Mucosa of rectum (tissue), 2 donors: ENCODE data around the gene TAPBPL.

ENCODE experiments used
- H3K27ac ChIP-seq, 2 donors: one replicate each; pipeline ENCODE4 v1.7.0; 2013; ENCODE audit warnings: inconsistent platforms in 2 of 2, low read depth in 2 of 2, low read length in 2 of 2
- H3K27me3 ChIP-seq, 2 donors: one replicate each; pipeline ENCODE4 v1.7.0; 2013; ENCODE audit warnings: low read length in 2 of 2; ENCODE audit not compliant: control insufficient read depth in 2 of 2, insufficient read depth in 2 of 2
- H3K36me3 ChIP-seq, 2 donors: one replicate each; pipeline ENCODE4 v1.7.0; 2013; ENCODE audit warnings: low read length in 2 of 2; ENCODE audit not compliant: control insufficient read depth in 2 of 2, insufficient read depth in 2 of 2
- H3K4me1 ChIP-seq, 2 donors: one replicate each; pipeline ENCODE4 v1.7.0; 2013; ENCODE audit warnings: low read length in 2 of 2, mild to moderate bottlenecking in 1 of 2; ENCODE audit not compliant: control insufficient read depth in 2 of 2, insufficient read depth in 2 of 2
- H3K4me3 ChIP-seq, 2 donors: one replicate each; pipeline ENCODE4 v1.7.0; 2013; ENCODE audit warnings: low read length in 2 of 2
- H3K9ac ChIP-seq, 2 donors: one replicate each; pipeline ENCODE4 v1.7.0; 2013; ENCODE audit warnings: low read length in 2 of 2, low read depth in 1 of 2, mild to moderate bottlenecking in 1 of 2
- H3K9me3 ChIP-seq, 2 donors: one replicate each; pipeline ENCODE4 v1.7.0; 2013; ENCODE audit warnings: low read length in 2 of 2; ENCODE audit not compliant: control insufficient read depth in 2 of 2
- donor health status: healthy.
- donor health status: Normal muscosa, but diverticular disease.

Gene TAPBPL

GRCh38 chr12:6435961-6436715, 15.7 kb upstream of the TAPBPL start:
- peaks cover 0 to 4% of the 10 kb centered on the region in 2 donors for H3K4me1 ChIP-seq
- H3K36me3 ChIP-seq = no peaks in the 10 kb centered on the region

GRCh38 chr12:6437586-6437985, 14.3 kb upstream of the TAPBPL start:
- H3K36me3 ChIP-seq = no peaks in the 10 kb centered on the region
- H3K4me1 ChIP-seq = no peaks in the 10 kb centered on the region
- no peak overlapping the region for H3K4me3 ChIP-seq
- no peak overlapping the region for H3K9ac ChIP-seq
- no peaks in the 10 kb centered on the region for H3K9me3 ChIP-seq
- H3K27ac ChIP-seq = no peak overlapping the region
- H3K27me3 ChIP-seq = no peaks in the 10 kb centered on the region

More at GRCh38 chr12:6435961-6436715, 15.7 kb upstream of the TAPBPL start:
- Histone ChIP-seq H3K4me3 (no peak overlapping the region), H3K27me3 (no peaks in the 10 kb centered on the region), H3K27ac (no peak overlapping the region), H3K9ac (no peak overlapping the region), H3K9me3 (no peaks in the 10 kb centered on the region)

DNA sequence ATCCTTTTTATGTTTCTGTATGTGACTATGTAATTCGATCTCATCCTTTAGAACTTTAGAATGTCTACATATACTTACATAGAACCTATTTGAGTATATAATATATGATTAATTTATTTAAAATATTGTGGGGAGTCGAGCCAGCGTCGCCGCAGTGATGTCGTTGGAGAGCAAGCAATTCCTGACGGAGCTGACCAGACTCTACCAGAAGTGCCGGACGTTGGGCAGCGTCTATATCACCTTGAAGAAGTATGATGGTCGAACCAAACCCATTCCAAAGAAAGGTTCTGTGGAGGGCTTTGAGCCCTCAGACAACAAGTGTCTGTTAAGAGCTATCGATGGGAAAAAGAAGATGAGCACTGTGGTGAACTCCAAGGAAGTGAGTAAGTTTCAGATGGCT, 13.5 kb upstream of the TAPBPL start:
- Histone ChIP-seq H3K36me3 (no peaks in the 10 kb centered on the region), H3K4me1 (no peaks in the 10 kb centered on the region), H3K9ac (no peak overlapping the region), H3K27me3 (no peaks in the 10 kb centered on the region), H3K27ac (no peak overlapping the region), H3K4me3 (no peak overlapping the region), H3K9me3 (no peaks in the 10 kb centered on the region)

GRCh38 chr12:6440391-6440790, 11.5 kb upstream of the TAPBPL start:
- Histone ChIP-seq H3K27ac (no peak overlapping the region), H3K4me1 (peaks cover 0 to 2% of the 10 kb centered on the region in 2 donors), H3K36me3 (peaks cover 0 to 2% of the 10 kb centered on the region in 2 donors)

GRCh38 chr12:6442836-6443235, 9.0 kb upstream of the TAPBPL start:
- peak overlapping the region in 1 of 2 donors; percentile 58 for H3K27ac ChIP-seq
- no peak overlapping the region for H3K4me3 ChIP-seq
- H3K9ac ChIP-seq = no peak overlapping the region
- H3K36me3 ChIP-seq = peaks cover 0 to 7% of the 10 kb centered on the region in 2 donors
- peaks cover 0 to 2% of the 10 kb centered on the region in 2 donors for H3K4me1 ChIP-seq
- H3K9me3 ChIP-seq = no peaks in the 10 kb centered on the region
- no peaks in the 10 kb centered on the region for H3K27me3 ChIP-seq

More at GRCh38 chr12:6440391-6440790, 11.5 kb upstream of the TAPBPL start:
- H3K9ac ChIP-seq = no peak overlapping the region
- no peaks in the 10 kb centered on the region for H3K9me3 ChIP-seq
- no peak overlapping the region for H3K4me3 ChIP-seq
- H3K27me3 ChIP-seq = no peaks in the 10 kb centered on the region

DNA sequence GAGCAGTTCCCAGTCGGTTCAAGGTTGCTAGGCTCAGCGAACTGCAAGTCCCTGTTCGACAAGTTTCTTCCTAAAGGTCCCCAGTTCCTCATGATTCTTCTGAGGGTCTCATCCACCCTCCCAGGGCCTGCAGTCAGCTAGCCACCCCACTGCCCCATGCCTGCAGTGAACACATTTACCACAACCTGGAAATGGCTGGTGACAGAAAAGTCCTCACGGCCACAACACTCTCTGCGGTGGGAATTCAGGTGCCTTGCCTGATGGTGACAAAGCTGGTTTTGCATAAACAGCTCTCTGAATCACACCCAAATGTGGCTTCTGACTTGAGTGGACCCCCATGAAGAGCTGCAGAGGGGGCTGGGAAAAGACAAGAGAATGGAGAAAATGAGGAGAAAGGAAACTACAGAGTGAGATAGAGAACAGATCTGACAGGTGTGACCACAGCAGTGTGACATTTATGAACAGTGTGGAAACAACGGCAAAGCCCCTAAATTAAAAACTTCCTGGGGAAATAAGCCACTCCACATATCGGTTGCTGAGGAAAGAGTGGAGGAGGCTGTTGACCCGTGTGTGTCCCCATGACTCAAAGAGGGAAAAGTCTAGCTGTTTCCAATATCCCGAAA, 8.4 kb upstream of the TAPBPL start:
- Histone ChIP-seq H3K9ac (peak overlapping the region in 1 of 2 donors; percentile 34), H3K27ac (peak overlapping the region in 1 of 2 donors; percentile 76), H3K9me3 (no peaks in the 10 kb centered on the region), H3K4me1 (peaks cover 0 to 2% of the 10 kb centered on the region in 2 donors), H3K27me3 (no peaks in the 10 kb centered on the region), H3K36me3 (peaks cover 0 to 7% of the 10 kb centered on the region in 2 donors), H3K4me3 (peak overlapping the region in 1 of 2 donors; percentile 13)

GRCh38 chr12:6444031-6444430, 7.8 kb upstream of the TAPBPL start:
- peak overlapping the region in 1 of 2 donors; percentile 76 for H3K27ac ChIP-seq
- H3K36me3 ChIP-seq = peaks cover 0 to 7% of the 10 kb centered on the region in 2 donors

GRCh38 chr12:6444704-6445688, 6.8 kb upstream of the TAPBPL start, which contains the start of gene CD27:
TSS of gene CD27 (plus strand) at chr12:6444955. CDS start at chr12:6445096, 141 bp downstream.
- no peaks in the 10 kb centered on the region for H3K9me3 ChIP-seq
- H3K36me3 ChIP-seq = peaks cover 0 to 7% of the 10 kb centered on the region in 2 donors
- H3K4me1 ChIP-seq = peaks cover under 1 to 2% of the 10 kb centered on the region in 2 donors
- peak within 1 kb of the TSS in 1 of 2 donors; percentile 60 for H3K9ac ChIP-seq
- peak within 1 kb of the TSS in 1 of 2 donors; percentile 66 for H3K4me3 ChIP-seq
- peak within 1 kb of the TSS in 1 of 2 donors; percentile 76 for H3K27ac ChIP-seq
- no peaks in the 10 kb centered on the region for H3K27me3 ChIP-seq

More at GRCh38 chr12:6444031-6444430, 7.8 kb upstream of the TAPBPL start:
- peaks cover 0 to 2% of the 10 kb centered on the region in 2 donors for H3K4me1 ChIP-seq
- peak overlapping the region in 1 of 2 donors; percentile 3 for H3K4me3 ChIP-seq
- peak overlapping the region in 1 of 2 donors; percentile 14 for H3K9ac ChIP-seq
- no peaks in the 10 kb centered on the region for H3K9me3 ChIP-seq
- H3K27me3 ChIP-seq = no peaks in the 10 kb centered on the region

DNA sequence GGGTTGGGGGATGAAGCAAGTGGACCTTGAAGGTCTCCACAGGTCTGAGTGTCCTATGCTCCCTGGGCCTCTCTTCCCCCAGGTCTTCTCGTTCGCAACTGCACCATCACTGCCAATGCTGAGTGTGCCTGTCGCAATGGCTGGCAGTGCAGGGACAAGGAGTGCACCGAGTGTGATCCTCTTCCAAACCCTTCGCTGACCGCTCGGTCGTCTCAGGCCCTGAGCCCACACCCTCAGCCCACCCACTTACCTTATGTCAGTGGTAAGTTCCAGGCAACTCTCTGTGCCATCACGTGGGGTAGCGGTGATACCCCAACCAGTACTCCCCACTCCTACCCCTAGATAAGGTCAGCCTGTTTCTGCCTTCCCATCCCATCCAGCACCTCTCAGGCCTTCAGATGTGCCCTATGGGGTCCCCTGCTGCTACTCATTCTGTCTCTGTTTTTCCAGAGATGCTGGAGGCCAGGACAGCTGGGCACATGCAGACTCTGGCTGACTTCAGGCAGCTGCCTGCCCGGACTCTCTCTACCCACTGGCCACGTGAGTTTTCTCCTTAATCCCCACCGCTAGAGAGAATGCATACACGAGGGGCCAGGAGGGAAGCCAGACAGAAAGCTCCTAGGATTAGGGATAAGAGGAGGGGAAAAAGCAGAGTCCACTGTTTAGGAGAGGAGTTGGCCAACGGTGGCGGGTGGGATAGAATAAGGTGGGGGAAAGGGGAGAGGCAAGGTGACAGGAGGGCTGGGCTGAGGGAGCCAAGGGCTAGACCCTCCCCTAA, 1.6 kb upstream of the TAPBPL start:
- Histone ChIP-seq H3K9ac (peak overlapping the region; percentile 97 to 99), H3K4me1 (peaks cover 28 to 32% of the 10 kb centered on the region in 2 donors), H3K9me3 (no peaks in the 10 kb centered on the region), H3K4me3 (peak overlapping the region; percentile 79 to 95), H3K27ac (peak overlapping the region; percentile 93 to 99), H3K27me3 (no peaks in the 10 kb centered on the region), H3K36me3 (peaks cover 16 to 26% of the 10 kb centered on the region in 2 donors)
